ENCODE results near the gene HEATR5A.

HEATR5A gene

GRCh38 chr14:31426663-31427062 lies 6.3 kb upstream of the HEATR5A start:
- no peak for DNase-seq (ENCODE audit: low read depth)

GRCh38 chr14:31425905-31426304 lies 5.6 kb upstream of the HEATR5A start:
- DNase-seq (ENCODE audit: low read depth) = no peak

GRCh38 chr14:31421200-31421599 lies 850 bp upstream of the HEATR5A start:
- no peak for DNase-seq (ENCODE audit: low read depth)

- no peak for DNase-seq (ENCODE audit: low read depth)
These were observed 407 bp downstream of the HEATR5A start for GRCh38 chr14:31419967-31420318.

GRCh38 chr14:31419179-31419966 lies 977 bp downstream of the HEATR5A start:
- no peak for DNase-seq (ENCODE audit: low read depth)

- DNase-seq (ENCODE audit: low read depth) = no peak
These were observed 1.9 kb downstream of the HEATR5A start for GRCh38 chr14:31418440-31418839.

GRCh38 chr14:31414190-31414833 lies 6.0 kb downstream of the HEATR5A start:
- no peak for DNase-seq (ENCODE audit: low read depth)

- DNase-seq (ENCODE audit: low read depth) = no peak
These were observed 9.1 kb downstream of the HEATR5A start for GRCh38 chr14:31411218-31411727.

- DNase-seq (ENCODE audit: low read depth) = no peak
These were observed 10.2 kb downstream of the HEATR5A start for GRCh38 chr14:31410048-31410650.

GRCh38 chr14:31408421-31408820 lies 11.9 kb downstream of the HEATR5A start:
- DNase-seq (ENCODE audit: low read depth) = no peak

- DNase-seq (ENCODE audit: low read depth) = no peak
These were observed 14.6 kb downstream of the HEATR5A start for GRCh38 chr14:31405599-31406232.

- DNase-seq (ENCODE audit: low read depth) = no peak
These were observed 15.2 kb downstream of the HEATR5A start for GRCh38 chr14:31405106-31405505.

- no peak for DNase-seq (ENCODE audit: low read depth)
These were observed 16.6 kb downstream of the HEATR5A start for GRCh38 chr14:31403707-31404106.

GRCh38 chr14:31402764-31403439 lies 17.4 kb downstream of the HEATR5A start:
- DNase-seq (ENCODE audit: low read depth) = no peak

- no peak for DNase-seq (ENCODE audit: low read depth)
These were observed 18.9 kb downstream of the HEATR5A start for GRCh38 chr14:31401369-31401932.

GRCh38 chr14:31400031-31400638 lies 20.2 kb downstream of the HEATR5A start:
- DNase-seq (ENCODE audit: low read depth) = no peak

GRCh38 chr14:31395572-31396205 lies 24.7 kb downstream of the HEATR5A start:
- DNase-seq (ENCODE audit: low read depth) = no peak

GRCh38 chr14:31395119-31395518 lies 25.2 kb downstream of the HEATR5A start:
- DNase-seq (ENCODE audit: low read depth) = no peak

GRCh38 chr14:31391977-31392503 lies 28.3 kb downstream of the HEATR5A start:
- DNase-seq (ENCODE audit: low read depth) = no peak

GRCh38 chr14:31391473-31391872 lies 28.9 kb downstream of the HEATR5A start:
- DNase-seq (ENCODE audit: low read depth) = no peak

- no peak for DNase-seq (ENCODE audit: low read depth)
These were observed 30.4 kb downstream of the HEATR5A start for GRCh38 chr14:31389946-31390345.
